Gastroesophageal sphincter (tissue), 4 donors: Measurements from ENCODE around the gene DSCAML1. TPM values are rescaled to one million over a fixed set of nuclear protein-coding genes. Genes with fewer than 3 reads are reported as not detected.
"Not testable (repeated sequence)": the region's sequence is repeated elsewhere in the genome, so short reads cannot be mapped to it uniquely, and the experiment has no call there.

Source experiments
- ATAC-seq: fragments of 150-250 bp; one replicate; pipeline ENCODE4 v1.9.1; 2016; ENCODE audit warnings: mild to moderate bottlenecking, moderate library complexity
- H3K27ac ChIP-seq, 4 donors: fragments of 200-600 bp; sonication (generic) in 3 of 4; 1 replicate in 3 of 4; 2 replicates in 1 of 4; pipeline ENCODE4 v1.5.1; 2016 to 2019
- H3K27me3 ChIP-seq: fragments of 200-600 bp; sonication (generic); one replicate; pipeline ENCODE4 v1.5.1; 2019
- H3K36me3 ChIP-seq, 2 donors: fragments of 200-600 bp; sonication (generic); one replicate each; pipeline ENCODE4 v1.5.1; 2019; ENCODE audit warnings: control low read depth in 1 of 2
- H3K4me1 ChIP-seq, 3 donors: fragments of 200-600 bp; sonication (generic); 1 replicate in 2 of 3; 2 replicates in 1 of 3; pipeline ENCODE4 v1.5.1; 2016 to 2019; ENCODE audit warnings: control low read depth in 2 of 3
- H3K4me3 ChIP-seq, 2 donors: fragments of 200-600 bp; sonication (generic); one replicate each; pipeline ENCODE4 v1.5.1; 2019; ENCODE audit warnings: mild to moderate bottlenecking in 1 of 2, moderate library complexity in 1 of 2
- H3K9me3 ChIP-seq, 3 donors: fragments of 200-600 bp; sonication (generic); one replicate each; pipeline ENCODE4 v1.5.1; 2017 to 2019; ENCODE audit warnings: control low read depth in 2 of 3
- EP300 ChIP-seq: sonication (generic); formaldehyde crosslinking; IDR thresholded peaks from one replicate; pipeline ENCODE4 v1.6.1; 2017; ENCODE audit warnings: antibody characterized with exemption, mild to moderate bottlenecking
- POLR2A ChIP-seq, 2 donors: fragments of 450-650 bp; IDR thresholded peaks; one replicate each; pipeline ENCODE4 v1.6.1; 2017; ENCODE audit warnings: antibody characterized with exemption in 2 of 2, mild to moderate bottlenecking in 2 of 2, moderate library complexity in 1 of 2
- POLR2AphosphoS5 ChIP-seq: sonication (generic); formaldehyde crosslinking; IDR thresholded peaks from one replicate; pipeline ENCODE4 v1.6.1; 2017; ENCODE audit warnings: antibody characterized with exemption
- WGBS, 2 donors: methylation state at CpG; one replicate each; pipeline ENCODE4 v1.1.5; 2018; ENCODE audit warnings: low coverage in 1 of 2; 5-methylcytosine and 5-hydroxymethylcytosine counted together
- total RNA-seq, 4 donors: library from RNA; depleted of rRNA; stranded (reverse); fragments of >200 nt; gene quantifications; one replicate each; pipeline ENCODE4 v1.1.0, GENCODE V29; 2016
- TF ChIP-seq, protein P1 (sequence below), 4 experiments: fragments of 200-600 bp in 2 of 4; fragments of 450-650 bp in 2 of 4; sonication (generic) in 1 of 4; IDR thresholded peaks; one replicate each; pipeline ENCODE4 v1.5.1; 2017 to 2019; ENCODE audit warnings: antibody characterized with exemption in 4 of 4, mild to moderate bottlenecking in 2 of 4, moderate library complexity in 2 of 4

The DSCAML1 gene
- total RNA-seq, 4 donors from 2014 or later, result 0.35 to 2.5 (median 0.73) TPM

DNA sequence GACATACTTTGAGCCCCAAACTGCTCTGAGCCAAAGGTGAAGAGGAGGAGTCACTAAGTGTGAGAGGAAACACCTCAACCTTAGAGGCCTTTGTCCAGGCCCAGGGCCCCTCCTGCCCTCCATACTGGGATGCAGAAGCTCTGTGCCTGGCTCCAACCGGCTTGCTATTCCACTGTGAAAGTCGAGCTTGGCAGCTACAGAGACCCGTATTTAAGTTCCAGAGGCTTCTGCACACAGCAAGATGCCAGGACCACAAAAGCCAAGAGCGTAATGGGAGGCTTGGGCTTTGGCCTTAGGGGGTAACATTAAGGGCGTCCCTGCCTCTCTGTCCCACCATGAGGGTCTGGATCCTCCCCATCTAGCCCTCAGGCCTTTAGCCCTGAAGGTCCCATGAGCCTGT is 31.9 kb downstream of the DSCAML1 start:
- H3K27ac ChIP-seq, result no peak overlapping the region
- no peaks in the 10 kb centered on the region for H3K4me1 ChIP-seq
- H3K27me3 ChIP-seq, result no peaks in the 10 kb centered on the region
- ATAC-seq, result no peak
- no peaks in the 10 kb centered on the region for H3K9me3 ChIP-seq
- WGBS, 2 donors, result 83% methylated on average over 3 of the region's 5 CpGs; no CpG with 5 or more reads in 1 of the 2 donors
- peaks cover 0 to 3% of the 10 kb centered on the region in 2 donors for H3K36me3 ChIP-seq
- H3K4me3 ChIP-seq, result no peak overlapping the region
- no peak for TF ChIP-seq POLR2A (IDR thresholded peaks at IDR 0.05)
- TF ChIP-seq, protein P1, sequence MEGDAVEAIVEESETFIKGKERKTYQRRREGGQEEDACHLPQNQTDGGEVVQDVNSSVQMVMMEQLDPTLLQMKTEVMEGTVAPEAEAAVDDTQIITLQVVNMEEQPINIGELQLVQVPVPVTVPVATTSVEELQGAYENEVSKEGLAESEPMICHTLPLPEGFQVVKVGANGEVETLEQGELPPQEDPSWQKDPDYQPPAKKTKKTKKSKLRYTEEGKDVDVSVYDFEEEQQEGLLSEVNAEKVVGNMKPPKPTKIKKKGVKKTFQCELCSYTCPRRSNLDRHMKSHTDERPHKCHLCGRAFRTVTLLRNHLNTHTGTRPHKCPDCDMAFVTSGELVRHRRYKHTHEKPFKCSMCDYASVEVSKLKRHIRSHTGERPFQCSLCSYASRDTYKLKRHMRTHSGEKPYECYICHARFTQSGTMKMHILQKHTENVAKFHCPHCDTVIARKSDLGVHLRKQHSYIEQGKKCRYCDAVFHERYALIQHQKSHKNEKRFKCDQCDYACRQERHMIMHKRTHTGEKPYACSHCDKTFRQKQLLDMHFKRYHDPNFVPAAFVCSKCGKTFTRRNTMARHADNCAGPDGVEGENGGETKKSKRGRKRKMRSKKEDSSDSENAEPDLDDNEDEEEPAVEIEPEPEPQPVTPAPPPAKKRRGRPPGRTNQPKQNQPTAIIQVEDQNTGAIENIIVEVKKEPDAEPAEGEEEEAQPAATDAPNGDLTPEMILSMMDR (IDR thresholded peaks at IDR 0.05), result no peak
- no peak for TF ChIP-seq EP300
- TF ChIP-seq POLR2AphosphoS5, result no peak

DNA sequence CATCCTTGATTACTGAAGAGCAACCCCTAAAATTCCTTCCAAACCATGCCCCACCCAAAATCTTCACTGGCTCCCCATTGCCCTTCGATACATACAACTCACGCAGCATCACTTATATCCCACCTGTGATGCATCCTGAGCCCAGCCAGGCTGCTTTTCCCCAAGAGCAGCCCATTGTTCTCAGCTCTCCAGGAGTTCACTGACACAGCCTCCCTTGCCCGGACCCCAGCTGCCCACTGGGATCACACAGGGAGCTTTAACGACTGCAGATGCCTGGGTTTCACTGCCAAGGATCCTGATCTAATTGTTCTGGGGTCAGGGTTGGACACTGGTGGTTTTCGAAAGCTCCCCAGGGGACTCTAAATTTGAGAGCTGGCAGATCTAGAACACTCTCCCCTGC is 33.6 kb downstream of the DSCAML1 start:
- H3K27ac ChIP-seq, H3K9me3 ChIP-seq, H3K27me3 ChIP-seq, H3K4me1 ChIP-seq, H3K36me3 ChIP-seq, H3K4me3 ChIP-seq, ATAC-seq: not testable (repeated sequence)
- 80 to 90% methylated on average over 1 to 2 of the region's 5 CpGs for WGBS, 2 donors

DNA sequence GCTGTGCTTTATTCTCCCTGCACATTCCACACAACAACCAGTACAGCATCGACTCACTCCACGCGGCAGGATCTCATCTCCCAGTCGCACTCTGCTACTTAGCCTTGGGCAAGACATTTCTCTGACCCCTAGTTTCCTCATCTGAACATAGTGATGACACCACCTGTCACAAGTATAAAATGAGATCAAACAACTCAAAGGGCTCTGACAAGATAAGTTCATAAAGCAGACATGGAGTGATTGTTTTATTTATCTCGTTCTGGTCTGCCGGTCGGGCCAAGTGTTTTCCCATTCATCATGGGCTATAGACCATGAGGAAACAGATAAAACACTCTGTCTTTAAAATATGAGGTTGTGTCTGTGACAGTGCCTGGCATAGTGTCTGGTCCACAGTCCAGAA is 35.0 kb downstream of the DSCAML1 start:
- no peak overlapping the region for H3K27ac ChIP-seq
- no peaks in the 10 kb centered on the region for H3K27me3 ChIP-seq
- 70 to 76% methylated on average over 4 to 7 of the region's 7 CpGs for WGBS, 2 donors
- no peak overlapping the region for H3K4me3 ChIP-seq
- H3K9me3 ChIP-seq, result no peaks in the 10 kb centered on the region
- peaks cover 0 to 3% of the 10 kb centered on the region in 2 donors for H3K36me3 ChIP-seq
- no peak for ATAC-seq
- TF ChIP-seq POLR2A (IDR thresholded peaks at IDR 0.05) (no peak), EP300 (no peak), POLR2AphosphoS5 (no peak)
- TF ChIP-seq, protein P1 (IDR thresholded peaks at IDR 0.05), result no peak
- no peaks in the 10 kb centered on the region for H3K4me1 ChIP-seq

DNA sequence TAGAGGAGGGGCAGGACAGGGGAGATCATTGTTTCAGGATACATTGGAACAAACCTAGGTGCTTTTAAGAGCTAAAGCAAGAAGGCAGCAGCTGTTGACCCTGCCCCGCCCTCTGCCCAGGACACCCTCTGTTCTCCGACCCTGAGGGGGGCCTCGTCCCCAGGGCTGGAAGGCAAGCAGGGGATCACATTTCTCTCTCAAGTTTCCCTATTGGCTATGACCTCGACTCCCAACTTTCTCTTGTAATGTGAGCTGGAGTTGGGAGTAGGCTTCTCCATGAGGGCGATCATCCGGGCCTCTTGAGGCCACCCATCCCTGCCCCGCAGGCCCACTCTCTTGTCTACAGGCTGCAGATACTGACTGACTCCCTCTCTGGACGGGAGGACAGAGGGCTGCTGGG is 37.7 kb downstream of the DSCAML1 start:
- H3K27ac ChIP-seq, result no peak overlapping the region
- no peaks in the 10 kb centered on the region for H3K9me3 ChIP-seq
- no peaks in the 10 kb centered on the region for H3K4me1 ChIP-seq
- H3K36me3 ChIP-seq, result no peaks in the 10 kb centered on the region
- no peaks in the 10 kb centered on the region for H3K27me3 ChIP-seq
- H3K4me3 ChIP-seq, result no peak overlapping the region
- WGBS, 2 donors, result no CpG with 5 or more reads among the region's 8 CpGs
- no peak for ATAC-seq
- TF ChIP-seq EP300 (no peak), POLR2AphosphoS5 (no peak), POLR2A (IDR thresholded peaks at IDR 0.05) (no peak)
- TF ChIP-seq, protein P1 (IDR thresholded peaks at IDR 0.05), result no peak

DNA sequence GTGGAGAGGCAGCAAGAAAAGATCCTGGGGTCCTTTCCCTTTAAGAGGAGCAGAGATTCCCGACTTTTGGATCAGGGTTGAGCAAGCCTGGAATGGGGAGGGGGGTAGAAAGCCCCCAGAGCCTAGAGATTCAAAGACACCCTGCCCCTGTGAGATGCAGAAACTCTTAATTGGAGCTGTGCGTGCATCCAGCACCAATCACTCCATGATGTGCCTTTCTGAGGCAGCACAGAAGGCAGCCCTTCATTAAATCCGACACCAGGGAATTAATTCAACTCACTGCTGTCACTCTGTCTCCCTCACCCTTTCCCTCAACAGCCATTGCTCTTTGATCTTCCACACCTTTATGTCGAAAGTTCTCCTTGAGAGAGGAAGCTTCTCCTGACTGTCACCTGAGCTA is 43.0 kb downstream of the DSCAML1 start:
- ATAC-seq, result no peak
- H3K36me3 ChIP-seq, result no peaks in the 10 kb centered on the region
- WGBS, 2 donors, result 0 to 78% methylated on average over 1 to 3 of the region's 4 CpGs
- no peak overlapping the region for H3K27ac ChIP-seq
- H3K27me3 ChIP-seq, result no peaks in the 10 kb centered on the region
- H3K4me3 ChIP-seq, result no peak overlapping the region
- TF ChIP-seq POLR2AphosphoS5 (no peak), POLR2A (IDR thresholded peaks at IDR 0.05) (no peak), EP300 (no peak)
- TF ChIP-seq, protein P1 (IDR thresholded peaks at IDR 0.05), result no peak
- no peaks in the 10 kb centered on the region for H3K4me1 ChIP-seq
- no peaks in the 10 kb centered on the region for H3K9me3 ChIP-seq
